ENCODE results near the gene RBP5.

RBP5 gene

DNA sequence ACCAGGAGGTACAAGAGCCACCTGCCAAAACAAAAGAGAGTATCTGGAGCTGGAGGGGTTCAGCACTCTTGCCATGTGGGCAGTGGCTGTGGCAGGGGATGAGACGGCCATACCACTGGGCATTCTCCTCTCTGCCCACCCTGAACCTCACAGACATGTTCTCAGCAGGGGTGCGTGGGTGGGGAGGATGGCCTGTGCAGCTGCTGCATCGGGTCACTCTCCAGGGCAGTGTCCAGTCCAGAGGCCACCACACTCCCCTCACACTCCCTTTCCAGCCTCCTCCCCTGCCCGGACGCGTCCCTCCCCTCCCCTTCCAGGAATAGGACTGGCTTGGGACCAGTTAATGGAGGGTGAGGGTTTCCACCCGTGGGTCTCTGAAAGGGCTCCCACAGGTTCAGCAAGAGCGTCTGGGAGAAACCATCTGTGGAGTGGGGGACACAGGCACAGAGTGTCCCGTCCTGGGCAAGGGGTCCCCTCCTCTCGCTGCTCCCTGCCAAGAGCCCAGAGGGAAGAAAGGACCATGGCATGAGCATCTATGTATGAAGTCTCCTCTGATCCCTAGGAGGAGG lies 36.9 kb downstream of the RBP5 start:
- DNase-seq (ENCODE audit: low read depth in 1 of 2, low spot score in 1 of 2): no peak
- Histone ChIP-seq H3K4me3 (replicated peaks; ENCODE audit: insufficient read depth, low read length) (no peak overlapping the region), H3K27me3 (ENCODE audit: insufficient read depth, poor library complexity, severe bottlenecking) (no peaks in the 10 kb centered on the region), H3K27ac (replicated peaks) (no peak overlapping the region)
- TF ChIP-seq REST (IDR thresholded peaks at IDR 0.05; ENCODE audit: insufficient replicate concordance, low read depth) (no peak), GABPA (IDR thresholded peaks at IDR 0.05; ENCODE audit: low read depth) (no peak), POLR2AphosphoS5 (IDR thresholded peaks at IDR 0.05; ENCODE audit: low read depth) (no peak), CTCF (IDR thresholded peaks at IDR 0.05; ENCODE audit: insufficient read depth, low read length) (no peak), SPI1 (IDR thresholded peaks at IDR 0.05; ENCODE audit: borderline replicate concordance, low read depth) (no peak)

GRCh38 chr12:7091171-7091570 lies 37.5 kb downstream of the RBP5 start:
- H3K27me3 ChIP-seq (ENCODE audit: insufficient read depth, poor library complexity, severe bottlenecking): no peaks in the 10 kb centered on the region
- H3K4me3 ChIP-seq (replicated peaks; ENCODE audit: insufficient read depth, low read length): no peak overlapping the region
- no peak for DNase-seq (ENCODE audit: low read depth in 1 of 2, low spot score in 1 of 2)
- TF ChIP-seq GABPA (IDR thresholded peaks at IDR 0.05; ENCODE audit: low read depth): no peak
- no peak for TF ChIP-seq POLR2AphosphoS5 (IDR thresholded peaks at IDR 0.05; ENCODE audit: low read depth)
- no peak for TF ChIP-seq CTCF (IDR thresholded peaks at IDR 0.05; ENCODE audit: insufficient read depth, low read length)
- TF ChIP-seq REST (IDR thresholded peaks at IDR 0.05; ENCODE audit: insufficient replicate concordance, low read depth): no peak
- no peak overlapping the region for H3K27ac ChIP-seq (replicated peaks)

GRCh38 chr12:7090222-7090998 lies 38.3 kb downstream of the RBP5 start:
- Histone ChIP-seq H3K27ac (replicated peaks) (no peak overlapping the region), H3K27me3 (ENCODE audit: insufficient read depth, poor library complexity, severe bottlenecking) (no peaks in the 10 kb centered on the region), H3K4me3 (replicated peaks; ENCODE audit: insufficient read depth, low read length) (no peak overlapping the region)
- TF ChIP-seq CTCF (IDR thresholded peaks at IDR 0.05; ENCODE audit: insufficient read depth, low read length) (no peak), REST (IDR thresholded peaks at IDR 0.05; ENCODE audit: insufficient replicate concordance, low read depth) (no peak), POLR2AphosphoS5 (IDR thresholded peaks at IDR 0.05; ENCODE audit: low read depth) (no peak), GABPA (IDR thresholded peaks at IDR 0.05; ENCODE audit: low read depth) (no peak), SPI1 (IDR thresholded peaks at IDR 0.05; ENCODE audit: borderline replicate concordance, low read depth) (no peak)
- no peak for DNase-seq (ENCODE audit: low read depth in 1 of 2, low spot score in 1 of 2)

Data from HL-60 (cell line).